Measurements from ENCODE around the gene PPP2R5C. TPM values are rescaled to one million over a fixed set of nuclear protein-coding genes. Genes with fewer than 3 reads are reported as not detected.

PPP2R5C gene
- total and polyA plus RNA-seq, 7 donors = 18.2 to 76.6 (median 57.1) TPM

- Histone ChIP-seq H3K36me3 (ENCODE audit: insufficient read depth in 1 of 2, low read depth in 1 of 2) (peaks cover 0 to 3% of the 10 kb centered on the region in 2 donors), H3K4me3 (peak overlapping the region; percentile 52), H3K27me3 (ENCODE audit: insufficient read depth in 3 of 3, low read length in 2 of 3) (no peaks in the 10 kb centered on the region), H3K4me1 (peaks cover 57% of the 10 kb centered on the region), H3K27ac (peak overlapping the region; percentile 81), H3K9me3 (no peaks in the 10 kb centered on the region)
- intact Hi-C loops (cut with DNase I) = no loop called here
- ATAC-seq = peak; percentile 48 to 79 (median 70)
- no peak for DNase-seq
- 16 to 32% (median 18%) methylated on average over 12 of the region's 12 CpGs for WGBS, 3 donors
- TF ChIP-seq CTCF (IDR thresholded peaks at IDR 0.05) = no peak
Observed at GRCh38 chr14:101823511-101824120, 62.1 kb downstream of the PPP2R5C start.

GRCh38 chr14:101824339-101824727 is 62.8 kb downstream of the PPP2R5C start:
- intact Hi-C loops (cut with DNase I) = no loop called here
- no peaks in the 10 kb centered on the region for H3K27me3 ChIP-seq (ENCODE audit: insufficient read depth in 3 of 3, low read length in 2 of 3)
- TF ChIP-seq CTCF (IDR thresholded peaks at IDR 0.05) = no peak
- no peaks in the 10 kb centered on the region for H3K9me3 ChIP-seq
- 37 to 64% (median 55%) methylated on average over 3 of the region's 3 CpGs for WGBS, 3 donors
- no peak for ATAC-seq
- DNase-seq = no peak
- peak overlapping the region; percentile 81 for H3K27ac ChIP-seq
- H3K4me1 ChIP-seq = peaks cover 64% of the 10 kb centered on the region
- H3K36me3 ChIP-seq (ENCODE audit: insufficient read depth in 1 of 2, low read depth in 1 of 2) = peaks cover 0 to 3% of the 10 kb centered on the region in 2 donors
- H3K4me3 ChIP-seq = peak overlapping the region; percentile 52

GRCh38 chr14:101825797-101826196 is 64.3 kb downstream of the PPP2R5C start:
- DNase-seq (no peak), ATAC-seq (no peak)
- Histone ChIP-seq H3K4me1 (peaks cover 69% of the 10 kb centered on the region), H3K27me3 (ENCODE audit: insufficient read depth in 3 of 3, low read length in 2 of 3) (no peaks in the 10 kb centered on the region), H3K9me3 (no peaks in the 10 kb centered on the region), H3K27ac (peak overlapping the region; percentile 81), H3K4me3 (no peak overlapping the region), H3K36me3 (ENCODE audit: insufficient read depth in 1 of 2, low read depth in 1 of 2) (no peaks in the 10 kb centered on the region)
- intact Hi-C loops (cut with DNase I) = no loop called here
- no peak for TF ChIP-seq CTCF (IDR thresholded peaks at IDR 0.05)
- 89 to 94% (median 93%) methylated on average over 3 of the region's 3 CpGs for WGBS, 3 donors

- peak overlapping the region; percentile 81 for H3K27ac ChIP-seq
- H3K9me3 ChIP-seq = no peaks in the 10 kb centered on the region
- no peaks in the 10 kb centered on the region for H3K27me3 ChIP-seq (ENCODE audit: insufficient read depth in 3 of 3, low read length in 2 of 3)
- H3K36me3 ChIP-seq (ENCODE audit: insufficient read depth in 1 of 2, low read depth in 1 of 2) = no peaks in the 10 kb centered on the region
- no peak for TF ChIP-seq CTCF (IDR thresholded peaks at IDR 0.05)
- ATAC-seq = no peak
- DNase-seq = no peak
- intact Hi-C loops (cut with DNase I) = no loop called here
- H3K4me3 ChIP-seq = no peak overlapping the region
- H3K4me1 ChIP-seq = peaks cover 75% of the 10 kb centered on the region
Observed at GRCh38 chr14:101826351-101826750, 64.8 kb downstream of the PPP2R5C start.

- WGBS, 3 donors = 36 to 49% (median 37%) methylated on average over 3 of the region's 3 CpGs
- Histone ChIP-seq H3K27me3 (ENCODE audit: insufficient read depth in 3 of 3, low read length in 2 of 3) (no peaks in the 10 kb centered on the region), H3K36me3 (ENCODE audit: insufficient read depth in 1 of 2, low read depth in 1 of 2) (peaks cover 0 to 4% of the 10 kb centered on the region in 2 donors), H3K27ac (no peak overlapping the region), H3K4me3 (no peak overlapping the region), H3K4me1 (peaks cover 77% of the 10 kb centered on the region), H3K9me3 (no peaks in the 10 kb centered on the region)
- no peak for TF ChIP-seq CTCF (IDR thresholded peaks at IDR 0.05)
- intact Hi-C loops (cut with DNase I) = no loop called here
- DNase-seq (no peak), ATAC-seq (peak in 2 of 4 donors; percentile 42)
Observed at GRCh38 chr14:101827286-101827685, 65.8 kb downstream of the PPP2R5C start.

Data from psoas muscle (tissue), 8 donors.